Stimulated activated naive B cell treated with anti-CD40 and anti-IgM and Interleukin-4, amounts not matched to agents 10 μg/mL and 1 μg/mL and 100 μg/mL, for 72 hours (primary cell): ENCODE measurements around the gene UQCC5.

Experiments used
- ATAC-seq, 2 donors: fragments of 150-1000 bp; cut with Tn5 transposase; replicated peaks; 2 replicates each; pipeline ENCODE4 v1.10.0; 2021; ENCODE audit warnings: moderate library complexity in 1 of 2
- DNase-seq: peaks from one replicate; pipeline ENCODE4 v3.0.0; 2021
- H3K27ac Mint-ChIP-seq: one replicate; pipeline ENCODE4 v1.8.0; 2022; ENCODE audit warnings: mild to moderate bottlenecking, mixed read lengths
- H3K27me3 Mint-ChIP-seq, 2 donors: one replicate each; pipeline ENCODE4 v1.8.0; 2022; ENCODE audit warnings: mixed read lengths in 2 of 2
- H3K36me3 Mint-ChIP-seq, 2 donors: one replicate each; pipeline ENCODE4 v1.8.0; 2022; ENCODE audit warnings: mixed read lengths in 2 of 2, mild to moderate bottlenecking in 1 of 2
- H3K4me1 Mint-ChIP-seq, 2 donors: one replicate each; pipeline ENCODE4 v1.8.0; 2022; ENCODE audit warnings: mixed read lengths in 2 of 2, mild to moderate bottlenecking in 1 of 2
- H3K4me3 Mint-ChIP-seq, 2 donors: one replicate each; pipeline ENCODE4 v1.8.0; 2022; ENCODE audit warnings: mild to moderate bottlenecking in 2 of 2, mixed read lengths in 2 of 2, moderate library complexity in 1 of 2
- H3K9me3 Mint-ChIP-seq, 2 donors: one replicate each; pipeline ENCODE4 v1.8.0; 2022; ENCODE audit warnings: mixed read lengths in 2 of 2, mild to moderate bottlenecking in 1 of 2

Gene UQCC5

DNA sequence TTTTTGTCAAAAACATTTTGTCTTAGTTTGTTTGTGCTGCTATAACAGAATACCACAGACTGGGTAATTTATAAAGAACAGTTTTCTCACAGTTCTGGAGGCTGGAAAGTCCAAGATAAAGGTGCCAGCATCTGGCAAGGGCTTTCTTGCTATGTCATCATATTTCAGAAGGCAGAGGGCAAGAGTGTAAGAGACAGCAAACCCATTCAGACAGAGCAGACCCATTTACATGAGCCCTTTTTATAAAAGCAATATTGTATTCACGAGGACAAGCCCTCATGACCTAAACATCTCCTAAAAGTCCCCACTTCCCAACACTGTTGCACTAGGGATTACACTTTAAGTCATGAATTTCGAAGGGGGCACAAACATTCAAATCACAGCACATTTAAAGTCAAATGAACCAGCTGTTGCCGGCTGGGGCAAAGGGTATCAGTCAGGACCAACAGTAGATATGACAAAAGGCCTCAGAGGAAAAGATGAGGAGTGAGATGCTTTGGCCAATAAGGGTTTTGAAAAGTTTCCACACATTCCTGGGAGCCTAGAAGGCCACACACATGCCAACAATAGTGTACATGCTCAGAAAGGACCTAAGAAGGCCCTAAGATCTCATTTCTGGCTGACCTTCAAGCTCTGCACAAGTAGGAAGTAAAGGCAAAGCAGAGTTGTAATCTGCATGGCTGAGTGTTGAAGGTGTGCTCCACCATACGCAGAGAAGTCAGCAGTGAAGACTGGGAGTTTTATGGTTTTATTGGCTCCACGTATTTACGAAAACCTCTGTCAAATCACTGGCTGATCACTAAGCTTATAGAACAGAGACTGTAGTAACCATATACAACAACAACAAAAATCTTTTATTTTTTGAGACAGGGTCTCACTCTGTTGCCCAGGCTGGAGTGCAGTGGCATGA, 37.9 kb downstream of the UQCC5 start:
- Mint-ChIP-seq H3K36me3 (peaks cover 39 to 57% of the 10 kb centered on the region in 2 donors), H3K27me3 (no peaks in the 10 kb centered on the region), H3K9me3 (no peaks in the 10 kb centered on the region), H3K27ac (no peak overlapping the region), H3K4me1 (no peaks in the 10 kb centered on the region), H3K4me3 (no peak overlapping the region)
- DNase-seq (no peak), ATAC-seq (no peak)
